Adipose tissue (tissue), 3 donors: ENCODE measurements around the gene KIF5A. TPM values are rescaled to one million over a fixed set of nuclear protein-coding genes. Genes with fewer than 3 reads are reported as not detected.

ENCODE experiments used
- H3K27ac ChIP-seq: one replicate; pipeline ENCODE4 v1.5.1; 2013; ENCODE audit warnings: low read depth, low read length
- WGBS, 3 donors: extraction: QIAGEN DNeasy Blood & Tissue Kit; methylation state at CpG; one replicate each; pipeline ENCODE4 v1.1.7; 2013; 5-methylcytosine and 5-hydroxymethylcytosine counted together
- polyA plus RNA-seq, 3 donors: library from polyadenylated mRNA; stranded (reverse); fragments of 200-250 nt; gene quantifications; one replicate each; pipeline ENCODE4 v1.2.3, GENCODE V29; 2013
- donor health status: healthy with polysubstance abuse.
- donor health status: Bipolar disorder and iron deficiency.
- donor health status: healthy.

Gene KIF5A
- polyA plus RNA-seq, 3 donors, result 0.04 to 0.41 (median 0.11) TPM

DNA sequence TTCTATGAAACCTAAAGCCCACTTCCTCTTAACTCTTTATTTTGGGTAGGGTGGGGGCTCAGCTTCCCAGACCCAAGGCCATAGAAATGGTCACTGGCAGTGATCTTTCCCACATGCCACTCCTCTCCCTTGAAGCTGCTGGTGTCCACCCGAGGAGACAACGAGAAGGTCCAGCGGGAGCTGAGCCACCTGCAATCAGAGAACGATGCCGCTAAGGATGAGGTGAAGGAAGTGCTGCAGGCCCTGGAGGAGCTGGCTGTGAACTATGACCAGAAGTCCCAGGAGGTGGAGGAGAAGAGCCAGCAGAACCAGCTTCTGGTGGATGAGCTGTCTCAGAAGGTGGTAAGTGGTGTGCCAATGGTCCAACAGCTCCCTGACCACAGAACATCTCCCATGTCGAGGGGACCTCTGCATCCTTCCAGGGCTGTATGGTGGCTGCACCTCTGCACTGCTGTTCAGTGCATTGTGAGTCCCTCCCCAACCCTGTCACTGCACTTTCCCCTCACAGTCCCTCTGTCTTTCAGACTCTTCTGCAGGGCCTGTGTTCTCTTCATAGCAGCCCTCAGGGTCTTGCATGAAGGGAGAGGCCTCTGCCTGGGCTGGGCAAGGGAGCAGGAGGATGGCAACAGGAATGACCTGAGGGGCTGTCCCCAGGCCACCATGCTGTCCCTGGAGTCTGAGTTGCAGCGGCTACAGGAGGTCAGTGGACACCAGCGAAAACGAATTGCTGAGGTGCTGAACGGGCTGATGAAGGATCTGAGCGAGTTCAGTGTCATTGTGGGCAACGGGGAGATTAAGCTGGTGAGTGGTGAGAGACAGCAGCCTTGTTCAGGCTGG lies 22.3 kb downstream of the KIF5A start:
- H3K27ac ChIP-seq, result no peak overlapping the region
- WGBS, 3 donors, result 84 to 90% (median 86%) methylated on average over 12 of the region's 12 CpGs

- H3K27ac ChIP-seq, result no peak overlapping the region
- 81 to 89% (median 88%) methylated on average over 10 of the region's 10 CpGs for WGBS, 3 donors
These were observed 25.0 kb downstream of the KIF5A start for GRCh38 chr12:57574795-57575194.

GRCh38 chr12:57575771-57576612 lies 26.1 kb downstream of the KIF5A start:
- WGBS, 3 donors, result 73 to 87% (median 86%) methylated on average over 12 of the region's 12 CpGs
- H3K27ac ChIP-seq, result no peak overlapping the region

DNA sequence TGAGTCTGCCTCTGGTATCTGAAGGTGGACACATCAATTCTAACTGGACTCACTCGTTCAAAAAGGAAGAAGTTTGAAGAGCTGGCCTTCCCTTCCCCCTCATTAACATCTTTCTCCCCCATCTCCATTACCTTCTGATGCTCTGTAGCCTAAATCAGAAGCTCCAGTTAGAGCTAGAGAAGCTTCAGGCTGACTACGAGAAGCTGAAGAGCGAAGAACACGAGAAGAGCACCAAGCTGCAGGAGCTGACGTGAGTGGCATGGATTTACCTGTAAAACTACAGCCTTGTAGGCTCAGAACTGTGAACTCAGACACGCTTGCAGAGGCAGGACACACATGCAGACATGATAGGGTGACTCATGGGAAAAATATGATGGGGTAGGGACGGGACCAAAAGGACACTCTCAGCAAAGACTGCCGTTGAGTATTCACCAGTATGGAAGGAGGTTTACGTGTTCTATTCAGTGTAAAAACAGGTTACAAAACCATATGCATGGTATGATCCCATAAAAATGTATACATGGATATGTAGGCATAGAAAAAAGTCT lies 26.8 kb downstream of the KIF5A start:
- WGBS, 3 donors, result 76 to 79% (median 78%) methylated on average over 9 of the region's 9 CpGs
- H3K27ac ChIP-seq, result no peak overlapping the region

DNA sequence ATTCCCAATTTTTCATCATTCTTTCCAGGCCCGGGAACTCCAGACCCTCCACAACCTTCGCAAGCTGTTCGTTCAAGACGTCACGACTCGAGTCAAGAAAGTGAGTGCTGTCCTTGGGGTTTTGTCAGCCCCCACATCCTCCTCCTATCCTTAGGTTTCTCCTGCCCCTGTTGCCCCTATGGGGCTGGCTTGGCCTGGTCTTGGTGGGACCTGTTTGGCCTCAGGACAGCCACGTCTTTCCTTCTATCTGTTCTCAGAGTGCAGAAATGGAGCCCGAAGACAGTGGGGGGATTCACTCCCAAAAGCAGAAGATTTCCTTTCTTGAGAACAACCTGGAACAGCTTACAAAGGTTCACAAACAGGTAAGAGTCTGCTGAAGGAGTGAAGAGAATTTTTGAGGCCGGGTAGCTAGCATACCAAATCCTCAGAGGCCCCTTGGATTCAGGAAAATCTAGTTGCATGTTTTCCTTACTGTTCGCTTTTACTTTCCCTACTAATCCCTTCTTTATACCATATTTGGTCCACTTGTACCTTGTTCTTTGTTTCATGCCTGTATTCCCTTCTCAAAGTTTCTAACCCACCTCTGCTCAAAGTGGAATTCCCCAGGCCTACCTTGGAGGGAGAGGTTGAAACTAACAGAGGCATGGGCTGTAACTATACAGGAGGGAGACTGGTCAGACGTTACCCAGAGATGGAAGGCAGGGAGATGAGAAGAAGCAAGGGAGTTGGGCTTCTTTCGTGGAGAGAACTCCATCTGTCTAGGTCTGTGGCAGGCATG lies 28.3 kb downstream of the KIF5A start:
- WGBS, 3 donors, result 80 to 88% (median 87%) methylated on average over 12 of the region's 12 CpGs
- H3K27ac ChIP-seq, result no peak overlapping the region

DNA sequence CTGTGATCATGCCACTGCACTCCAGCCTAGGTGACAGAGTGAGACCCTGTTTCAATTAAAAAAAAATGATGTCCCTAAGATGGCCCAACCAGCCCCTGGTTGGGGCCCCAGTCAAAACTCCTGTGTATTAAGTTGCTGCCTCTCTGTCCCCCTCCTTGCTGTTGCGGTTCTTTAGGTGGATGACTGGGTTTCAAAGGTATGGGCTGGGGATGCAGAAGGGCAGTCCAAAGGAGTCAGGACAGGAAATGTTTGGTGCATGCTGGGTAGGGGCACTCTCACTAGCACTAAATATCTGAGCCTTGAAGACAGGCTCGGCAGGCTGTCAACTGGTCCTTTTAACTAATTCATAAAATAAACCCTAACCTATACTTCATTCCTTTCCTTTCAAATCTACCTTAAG lies 29.2 kb downstream of the KIF5A start:
- no peak overlapping the region for H3K27ac ChIP-seq
- WGBS, 3 donors, result 73 to 87% (median 84%) methylated on average over 2 of the region's 2 CpGs

- 80 to 89% (median 88%) methylated on average over 8 of the region's 8 CpGs for WGBS, 3 donors
- H3K27ac ChIP-seq, result no peak overlapping the region
These were observed 30.0 kb downstream of the KIF5A start for GRCh38 chr12:57579677-57580465.

- H3K27ac ChIP-seq, result no peak overlapping the region
- WGBS, 3 donors, result 83 to 93% (median 93%) methylated on average over 4 of the region's 4 CpGs
These were observed 30.6 kb downstream of the KIF5A start for GRCh38 chr12:57580466-57580795.

DNA sequence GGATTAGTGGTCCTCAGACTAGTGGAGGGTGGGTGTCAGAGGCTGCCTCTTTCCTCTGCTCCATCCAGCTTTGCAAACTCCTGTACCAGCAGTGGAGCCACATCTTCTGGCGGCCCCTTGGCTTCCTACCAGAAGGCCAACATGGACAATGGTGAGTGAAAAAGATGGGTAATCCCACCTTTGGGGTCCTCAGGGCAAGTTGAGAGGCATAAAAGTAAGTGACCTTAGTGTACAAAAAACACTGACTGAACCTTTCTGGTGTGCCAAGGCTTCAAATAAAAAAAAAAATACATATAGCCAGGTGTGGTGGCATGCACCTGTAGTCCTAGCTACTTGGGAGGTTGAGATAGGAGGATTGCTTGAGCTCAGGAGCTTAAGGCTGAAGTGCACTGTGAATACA lies 32.0 kb downstream of the KIF5A start:
- 84 to 92% (median 90%) methylated on average over 1 of the region's 1 CpG for WGBS, 3 donors
- no peak overlapping the region for H3K27ac ChIP-seq

DNA sequence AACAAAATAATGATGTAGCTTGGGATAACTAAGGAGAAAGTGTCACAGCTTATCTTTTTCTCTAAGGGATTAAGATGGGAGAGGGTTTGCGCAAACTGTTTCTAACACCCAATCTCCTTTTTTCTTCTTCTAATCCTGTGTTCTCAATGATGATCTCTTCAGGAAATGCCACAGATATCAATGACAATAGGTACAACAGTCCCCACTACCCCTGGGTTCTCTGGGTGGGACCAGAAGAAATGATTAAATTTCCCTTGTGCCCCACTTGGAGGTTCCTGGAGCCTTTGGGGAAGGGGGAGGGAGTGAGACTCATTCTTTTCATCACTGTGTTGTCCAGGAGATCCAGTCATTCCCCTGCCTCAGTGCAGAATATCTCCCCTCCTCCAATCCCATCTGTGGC lies 32.6 kb downstream of the KIF5A start:
- no peak overlapping the region for H3K27ac ChIP-seq
- 97 to 100% (median 100%) methylated on average over 1 of the region's 1 CpG for WGBS, 3 donors

- 45 to 49% (median 47%) methylated on average over 13 of the region's 13 CpGs for WGBS, 3 donors
These were observed 33.4 kb downstream of the KIF5A start for GRCh38 chr12:57583008-57583831.

DNA sequence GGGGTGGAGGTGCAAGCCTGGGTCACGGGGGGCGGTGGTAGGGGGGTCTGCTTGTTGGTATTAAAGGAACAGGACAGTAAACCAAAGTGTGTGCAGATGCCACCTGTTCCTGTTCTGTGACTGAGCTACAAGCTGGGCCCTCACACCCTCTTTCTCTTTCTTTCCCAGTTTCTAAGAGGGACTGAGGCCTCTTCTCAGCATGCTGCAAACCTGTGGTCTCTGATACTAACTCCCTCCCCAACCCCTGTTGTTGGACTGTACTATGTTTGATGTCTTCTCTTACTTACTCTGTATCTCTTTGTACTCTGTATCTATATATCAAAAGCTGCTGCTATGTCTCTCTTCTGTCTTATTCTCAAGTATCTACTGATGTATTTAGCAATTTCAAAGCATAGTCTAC lies 34.2 kb downstream of the KIF5A start:
- WGBS, 3 donors, result 86 to 100% (median 98%) methylated on average over 2 of the region's 2 CpGs

More at GRCh38 chr12:57583008-57583831, 33.4 kb downstream of the KIF5A start:
- H3K27ac ChIP-seq, result no peak overlapping the region

DNA sequence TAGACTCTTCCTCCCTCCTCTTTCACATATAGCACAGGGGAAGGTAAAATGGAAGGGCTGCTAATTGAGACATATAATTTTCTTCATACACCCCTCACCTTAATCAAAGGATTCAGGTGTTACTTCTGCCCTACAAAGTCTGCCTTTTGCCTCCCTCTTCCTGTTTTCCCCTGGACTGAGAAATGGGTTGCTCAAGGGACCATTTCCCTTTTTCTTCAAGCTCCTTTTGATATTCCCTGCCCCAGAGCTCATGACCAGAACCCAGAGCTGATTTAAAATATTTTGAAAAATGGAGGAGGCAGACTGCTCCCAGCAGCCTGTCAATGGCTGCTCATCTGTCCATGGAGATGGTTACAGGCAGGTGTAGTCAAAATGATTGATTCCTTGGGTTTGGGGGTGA lies 34.8 kb downstream of the KIF5A start:
- H3K27ac ChIP-seq, result no peak overlapping the region

More for the DNA sequence above, 34.2 kb downstream of the KIF5A start:
- H3K27ac ChIP-seq, result no peak overlapping the region

DNA sequence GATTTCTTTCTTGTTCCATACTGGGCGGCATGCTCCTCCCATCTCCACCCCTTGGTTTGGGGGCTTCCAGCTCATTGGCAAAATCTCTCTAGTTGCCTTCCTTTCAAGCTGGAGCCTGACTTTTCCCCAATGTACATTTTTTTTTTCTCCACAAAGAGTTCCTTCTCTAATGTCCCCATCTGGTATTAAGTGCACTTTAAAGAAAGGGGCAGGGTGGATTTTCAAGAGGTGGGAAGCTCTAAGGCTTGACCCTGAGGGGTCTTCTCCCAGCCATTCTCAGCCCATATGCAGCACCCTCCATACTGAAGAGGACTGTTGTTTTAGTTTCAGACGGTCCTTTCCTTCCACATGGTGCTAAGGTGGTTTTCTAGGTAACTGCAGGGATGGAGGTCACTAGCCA lies 35.3 kb downstream of the KIF5A start:
- 68 to 81% (median 80%) methylated on average over 2 of the region's 2 CpGs for WGBS, 3 donors
- H3K27ac ChIP-seq, result no peak overlapping the region

GRCh38 chr12:57586128-57586527 lies 36.3 kb downstream of the KIF5A start:
- H3K27ac ChIP-seq, result no peak overlapping the region
- 91 to 97% (median 91%) methylated on average over 3 of the region's 3 CpGs for WGBS, 3 donors

- 76 to 91% (median 89%) methylated on average over 3 of the region's 3 CpGs for WGBS, 3 donors
- no peak overlapping the region for H3K27ac ChIP-seq
These were observed 37.1 kb downstream of the KIF5A start for GRCh38 chr12:57586832-57587429.
